Amniotic epithelial cell (primary cell): Measurements from ENCODE around the gene WDR44.
"Not testable (repeated sequence)": the region's sequence is repeated elsewhere in the genome, so short reads cannot be mapped to it uniquely, and the experiment has no call there.

Experiments used
- DNase-seq: peaks from one replicate; pipeline ENCODE4 v3.0.0-alpha.2; 2010; ENCODE audit warnings: low read depth

The WDR44 gene

GRCh38 chrX:118480172-118480571, 134.3 kb downstream of the WDR44 start:
- DNase-seq, result no peak

GRCh38 chrX:118482384-118482783, 136.5 kb downstream of the WDR44 start:
- DNase-seq, result not testable (repeated sequence)

- DNase-seq, result no peak
Measured at GRCh38 chrX:118484216-118484903, 138.5 kb downstream of the WDR44 start.

- DNase-seq, result not testable (repeated sequence)
Measured at GRCh38 chrX:118486693-118487092, 140.8 kb downstream of the WDR44 start.

- no peak for DNase-seq
Measured at GRCh38 chrX:118493016-118493415, 147.1 kb downstream of the WDR44 start.

- DNase-seq, result no peak
Measured at GRCh38 chrX:118493653-118494297, 147.9 kb downstream of the WDR44 start.

GRCh38 chrX:118495061-118495921, 149.4 kb downstream of the WDR44 start, which contains the start of gene DOCK11:
Gene DOCK11 (plus strand): TSS chrX:118495815. CDS start chrX:118495972, 157 bp downstream.
- peak; percentile 89 for DNase-seq

- DNase-seq, result no peak
Measured at GRCh38 chrX:118495958-118496762, 150.3 kb downstream of the WDR44 start.

- no peak for DNase-seq
Measured at GRCh38 chrX:118496763-118497079, 150.8 kb downstream of the WDR44 start.

GRCh38 chrX:118497180-118497818, 151.4 kb downstream of the WDR44 start:
- DNase-seq, result no peak

GRCh38 chrX:118498351-118498750, 152.4 kb downstream of the WDR44 start:
- DNase-seq, result no peak

GRCh38 chrX:118498755-118499154, 152.8 kb downstream of the WDR44 start:
- DNase-seq, result no peak

GRCh38 chrX:118499295-118499694, 153.4 kb downstream of the WDR44 start:
- no peak for DNase-seq
